ENCODE results near the gene DCTD.

- TF ChIP-seq CTCF (IDR thresholded peaks at IDR 0.05) (no peak), POLR2A (IDR thresholded peaks at IDR 0.05) (no peak), POLR2AphosphoS5 (IDR thresholded peaks at IDR 0.05) (no peak)
These were observed 41.5 kb downstream of the DCTD start for GRCh38 chr4:182875453-182876405.
